ENCODE results near the gene RPE. TPM values are rescaled to one million over a fixed set of nuclear protein-coding genes. Genes with fewer than 3 reads are reported as not detected.

Gene RPE
- total RNA-seq: 10 to 100 TPM; 58.4 TPM
- polyA plus RNA-seq (2013, experiment 1 of 2): 41.1 TPM
- 37.5 TPM for polyA plus RNA-seq (2013, experiment 2 of 2)
- long read RNA-seq, experiment 1, transcript RPE-202 (6 exons, 2,569 nt): major isoform, 5 of 15 reads
- long read RNA-seq, experiment 1, partial matches to known transcripts: 2 of 15 reads
- long read RNA-seq, experiment 1, other reads (novel, unspliced or antisense): 4 of 15 reads
- long read RNA-seq, experiment 2, transcript RPE-210 (5 exons, 796 nt): minor isoform, 6 of 88 reads
- long read RNA-seq, experiment 2, transcript RPE-208 (7 exons, 1,128 nt): minor isoform, 13 of 88 reads
- long read RNA-seq, experiment 2, transcript RPE-202 (6 exons, 2,569 nt): major isoform, 43 of 88 reads
- long read RNA-seq, experiment 2, partial matches to known transcripts: 4 of 88 reads
- long read RNA-seq, experiment 2, other reads (novel, unspliced or antisense): 17 of 88 reads
- long read RNA-seq, experiment 3, transcript RPE-207 (6 exons, 858 nt): minor isoform, 9 of 334 reads
- long read RNA-seq, experiment 3, transcript RPE-208 (7 exons, 1,128 nt): minor isoform, 8 of 334 reads
- long read RNA-seq, experiment 3, transcript RPE-210 (5 exons, 796 nt): minor isoform, 10 of 334 reads
- long read RNA-seq, experiment 3, transcript RPE-202 (6 exons, 2,569 nt): major isoform, 260 of 334 reads
- long read RNA-seq, experiment 3, partial matches to known transcripts: 10 of 334 reads
- long read RNA-seq, experiment 3, other reads (novel, unspliced or antisense): 31 of 334 reads
- long read RNA-seq, experiment 4, transcript RPE-208 (7 exons, 1,128 nt): minor isoform, 8 of 82 reads
- long read RNA-seq, experiment 4, transcript RPE-202 (6 exons, 2,569 nt): major isoform, 44 of 82 reads
- long read RNA-seq, experiment 4, transcript RPE-210 (5 exons, 796 nt): minor isoform, 6 of 82 reads
- long read RNA-seq, experiment 4, partial matches to known transcripts: 3 of 82 reads
- long read RNA-seq, experiment 4, other reads (novel, unspliced or antisense): 15 of 82 reads

GRCh38 chr2:210002158-210003157 is at the start of gene RPE:
RPE (plus strand) TSS chr2:210002638; CDS start chr2:210002662, 24 bp downstream.
- Histone ChIP-seq H3K4me3 (ENCODE audit: low read length) (peak within 1 kb of the TSS; percentile 95), H3K4me1 (ENCODE audit: control insufficient read depth, insufficient read depth, low read length) (peaks cover 10% of the 10 kb centered on the region), H3K36me3 (ENCODE audit: control insufficient read depth, insufficient read depth, low read length) (peaks cover 10% of the 10 kb centered on the region), H3K27ac (ENCODE audit: low read depth, low read length) (no peak within 1 kb of the TSS), H3K27me3 (ENCODE audit: control insufficient read depth, insufficient read depth, low read length, poor library complexity, severe bottlenecking) (no peaks in the 10 kb centered on the region), H3K9me3 (ENCODE audit: control insufficient read depth, low read length) (no peaks in the 10 kb centered on the region), H3K9ac (ENCODE audit: extremely low read depth, low read length, poor library complexity, severe bottlenecking) (peak within 1 kb of the TSS; percentile 74)
- DNase-seq: peak; percentile 99
- Mint-ChIP-seq H3K36me3 (ENCODE audit: low read depth) (no peaks in the 10 kb centered on the region), H3K4me3 (peak within 1 kb of the TSS; percentile 97), H3K27ac (peak within 1 kb of the TSS; percentile 94), H3K4me1 (peaks cover 19% of the 10 kb centered on the region), H3K9me3 (no peaks in the 10 kb centered on the region), H3K27me3 (ENCODE audit: insufficient read depth) (peaks cover 3% of the 10 kb centered on the region)
- 1 to 4% methylated on average over 23 to 58 of the region's 58 CpGs for WGBS, 2 experiments (ENCODE audit: insufficient coverage in 1 of 2, insufficient read length in 1 of 2)
- no peak for TF ChIP-seq CTCF (conservative IDR thresholded peaks at IDR 0.05)

GRCh38 chr2:209956271-209956670 is 46.2 kb upstream of the RPE start:
- no peaks in the 10 kb centered on the region for H3K36me3 Mint-ChIP-seq (ENCODE audit: low read depth)
- Histone ChIP-seq H3K9me3 (ENCODE audit: control insufficient read depth, low read length) (peaks cover 8% of the 10 kb centered on the region), H3K27ac (ENCODE audit: low read depth, low read length) (no peak overlapping the region), H3K9ac (ENCODE audit: extremely low read depth, low read length, poor library complexity, severe bottlenecking) (no peak overlapping the region), H3K36me3 (ENCODE audit: control insufficient read depth, insufficient read depth, low read length) (no peaks in the 10 kb centered on the region), H3K4me1 (ENCODE audit: control insufficient read depth, insufficient read depth, low read length) (no peaks in the 10 kb centered on the region), H3K4me3 (ENCODE audit: low read length) (no peak overlapping the region), H3K27me3 (ENCODE audit: control insufficient read depth, insufficient read depth, low read length, poor library complexity, severe bottlenecking) (peaks cover 4% of the 10 kb centered on the region)
- H3K4me3 Mint-ChIP-seq: no peak overlapping the region
- WGBS, 2 experiments (ENCODE audit: insufficient coverage in 1 of 2, insufficient read length in 1 of 2): 96 to 100% methylated on average over 2 of the region's 2 CpGs
- H3K27ac Mint-ChIP-seq: no peak overlapping the region
- H3K9me3 Mint-ChIP-seq: peaks cover 5% of the 10 kb centered on the region
- peaks cover 36% of the 10 kb centered on the region for H3K27me3 Mint-ChIP-seq (ENCODE audit: insufficient read depth)
- TF ChIP-seq CTCF (conservative IDR thresholded peaks at IDR 0.05): no peak
- H3K4me1 Mint-ChIP-seq: peaks cover 29% of the 10 kb centered on the region
- DNase-seq: no peak
